PC-3 (cell line): Measurements from ENCODE around the gene ASTN2. TPM values are rescaled to one million over a fixed set of nuclear protein-coding genes. Genes with fewer than 3 reads are reported as not detected.

ENCODE experiments used
- ATAC-seq: fragments of 200-7000 bp; cut with Tn5 transposase; 2 replicates; pipeline ENCODE4 v1.9.1; 2020; ENCODE audit warnings: mild to moderate bottlenecking, moderate library complexity
- BruUV-seq: library from RNA; stranded (reverse); fragments of 400-500 nt; replicated peaks from 2 replicates; lab custom pipeline; 2021; lab: Mats Ljungman, UMichigan
- CTCF ChIA-PET: fragments of 300-600 bp; sonication (Branson Sonifier 250); formaldehyde crosslinking; loops from one replicate; lab custom pipeline; 2022; ENCODE audit warnings: antibody characterized with exemption; lab: Charles Lee
- POLR2A ChIA-PET: fragments of 300-600 bp; sonication (Branson Sonifier 250); formaldehyde crosslinking; loops from one replicate; lab custom pipeline; 2022; ENCODE audit warnings: antibody characterized with exemption; ENCODE audit not compliant: unreplicated experiment; lab: Charles Lee
- DNase-seq: peaks from one replicate; pipeline ENCODE4 v3.0.0-alpha.2; 2015
- H2AFZ ChIP-seq: fragments of 300-600 bp; sonication (generic); 2 replicates; pipeline ENCODE4 v1.6.0; 2016; ENCODE audit warnings: antibody characterized with exemption, low read length
- H3F3A ChIP-seq: fragments of 300-600 bp; sonication (generic); one replicate; pipeline ENCODE4 v1.6.0; 2017; ENCODE audit warnings: antibody characterized with exemption, low read length, control low read depth, mild to moderate bottlenecking; ENCODE audit not compliant: unreplicated experiment
- H3K27ac ChIP-seq: fragments of 300-600 bp; sonication (generic); 2 replicates; pipeline ENCODE4 v1.5.1; 2016; ENCODE audit warnings: mild to moderate bottlenecking, low read length
- H3K27me3 ChIP-seq: fragments of 300-600 bp; sonication (generic); 2 replicates; pipeline ENCODE4 v1.6.1; 2016; ENCODE audit warnings: low read length, mixed read lengths
- H3K36me3 ChIP-seq: fragments of 300-600 bp; sonication (generic); 2 replicates; pipeline ENCODE4 v1.6.1; 2016; ENCODE audit warnings: low read depth, mixed run types, low read length, mixed read lengths
- H3K4me1 ChIP-seq: fragments of 300-600 bp; sonication (generic); 2 replicates; pipeline ENCODE4 v1.5.1; 2016; ENCODE audit warnings: low read length; ENCODE audit not compliant: insufficient read depth
- H3K4me2 ChIP-seq: fragments of 300-600 bp; sonication (generic); 2 replicates; pipeline ENCODE4 v1.6.0; 2016; ENCODE audit warnings: low read length
- H3K4me3 ChIP-seq: fragments of 300-600 bp; sonication (generic); 2 replicates; pipeline ENCODE4 v1.5.1; 2016; ENCODE audit warnings: mild to moderate bottlenecking, low read length, mixed read lengths
- H3K79me2 ChIP-seq: fragments of 300-600 bp; sonication (generic); 2 replicates; pipeline ENCODE4 v1.6.1; 2017; ENCODE audit warnings: low read length, mixed read lengths
- H3K9ac ChIP-seq: fragments of 300-600 bp; sonication (generic); 2 replicates; pipeline ENCODE4 v1.6.0; 2016; ENCODE audit warnings: mild to moderate bottlenecking, low read length
- H3K9me2 ChIP-seq: fragments of 300-600 bp; sonication (generic); replicated peaks from 2 replicates; pipeline ENCODE4 v1.6.1; 2016; ENCODE audit warnings: mixed run types, low read length, mixed read lengths
- H3K9me3 ChIP-seq: fragments of 300-600 bp; sonication (generic); 2 replicates; pipeline ENCODE4 v1.6.1; 2016; ENCODE audit warnings: low read length, mixed read lengths
- H4K20me1 ChIP-seq: fragments of 300-600 bp; sonication (generic); 2 replicates; pipeline ENCODE4 v1.6.1; 2016; ENCODE audit warnings: low read length, mixed read lengths
- EZH2 ChIP-seq: fragments of 300-600 bp; sonication (generic); IDR thresholded peaks from one replicate; pipeline ENCODE4 v1.6.1; 2017; ENCODE audit warnings: antibody characterized with exemption, mild to moderate bottlenecking, low read length; ENCODE audit not compliant: unreplicated experiment
- EZH2phosphoT487 ChIP-seq: fragments of 300-600 bp; sonication (generic); IDR thresholded peaks from 2 replicates; pipeline ENCODE4 v1.6.1; 2018; ENCODE audit warnings: mild to moderate bottlenecking, antibody characterized with exemption, low read length, borderline replicate concordance
- intact Hi-C: fragments of 100-400 bp; cut with micrococcal nuclease; formaldehyde crosslinking; loops from 2 replicates; pipeline ENCODE4 v1.9.0; 2023
- total RNA-seq: library from RNA; depleted of rRNA; stranded (reverse); fragments of >200 nt; gene quantifications from 2 replicates; pipeline ENCODE4 v1.2.3, GENCODE V29; 2014
- TF ChIP-seq, protein P1 (sequence below): fragments of 300-600 bp; sonication (generic); conservative IDR thresholded peaks from 2 replicates; pipeline ENCODE4 v1.5.1; 2017; ENCODE audit warnings: antibody characterized with exemption, low read depth, mild to moderate bottlenecking, low read length

Gene ASTN2
- total RNA-seq, 1 experiment from 2014 or later, result 3.5 TPM

DNA sequence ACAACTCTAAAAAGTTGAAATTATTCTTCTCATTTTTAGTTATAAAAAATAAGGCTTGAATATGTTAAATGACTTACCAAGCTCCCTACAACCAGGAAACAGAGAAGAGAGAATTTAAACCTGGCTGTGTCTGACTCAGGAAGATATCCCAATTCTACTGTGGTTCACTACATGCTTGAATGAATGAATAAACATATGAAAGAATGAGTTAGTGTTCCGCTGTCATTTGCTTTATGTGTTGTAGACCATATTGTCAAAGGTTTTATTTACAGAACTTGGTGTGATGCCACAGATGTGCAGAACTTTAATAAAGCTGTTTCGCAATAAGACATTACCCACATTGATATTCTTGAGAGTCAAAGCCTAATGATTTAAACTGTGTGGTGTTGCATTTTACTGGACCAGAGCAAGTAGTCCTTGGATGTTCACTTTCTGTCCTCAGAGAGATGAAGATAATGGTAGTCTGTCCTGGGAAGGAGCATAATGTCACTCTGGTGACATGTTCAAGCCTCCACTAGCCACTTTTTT is 414.6 kb downstream of the ASTN2 start:
- H4K20me1 ChIP-seq, result no peaks in the 10 kb centered on the region
- H2AFZ ChIP-seq, result no peak overlapping the region
- ChIA-PET POLR2A (no interaction called here), CTCF (no interaction called here)
- no peaks in the 10 kb centered on the region for H3K27me3 ChIP-seq
- H3K36me3 ChIP-seq, result no peaks in the 10 kb centered on the region
- no peaks in the 10 kb centered on the region for H3F3A ChIP-seq
- H3K9me3 ChIP-seq, result no peaks in the 10 kb centered on the region
- no peaks in the 10 kb centered on the region for H3K79me2 ChIP-seq
- no TSS peak for BruUV-seq
- no peak for ATAC-seq
- H3K4me2 ChIP-seq, result no peak overlapping the region
- H3K9ac ChIP-seq, result no peak overlapping the region
- DNase-seq, result no peak
- no peaks in the 10 kb centered on the region for H3K4me1 ChIP-seq
- intact Hi-C loops, result no loop called here
- H3K4me3 ChIP-seq, result no peak overlapping the region
- no peak overlapping the region for H3K27ac ChIP-seq
- TF ChIP-seq EZH2phosphoT487 (no peak), EZH2 (no peak)
- TF ChIP-seq, protein P1, sequence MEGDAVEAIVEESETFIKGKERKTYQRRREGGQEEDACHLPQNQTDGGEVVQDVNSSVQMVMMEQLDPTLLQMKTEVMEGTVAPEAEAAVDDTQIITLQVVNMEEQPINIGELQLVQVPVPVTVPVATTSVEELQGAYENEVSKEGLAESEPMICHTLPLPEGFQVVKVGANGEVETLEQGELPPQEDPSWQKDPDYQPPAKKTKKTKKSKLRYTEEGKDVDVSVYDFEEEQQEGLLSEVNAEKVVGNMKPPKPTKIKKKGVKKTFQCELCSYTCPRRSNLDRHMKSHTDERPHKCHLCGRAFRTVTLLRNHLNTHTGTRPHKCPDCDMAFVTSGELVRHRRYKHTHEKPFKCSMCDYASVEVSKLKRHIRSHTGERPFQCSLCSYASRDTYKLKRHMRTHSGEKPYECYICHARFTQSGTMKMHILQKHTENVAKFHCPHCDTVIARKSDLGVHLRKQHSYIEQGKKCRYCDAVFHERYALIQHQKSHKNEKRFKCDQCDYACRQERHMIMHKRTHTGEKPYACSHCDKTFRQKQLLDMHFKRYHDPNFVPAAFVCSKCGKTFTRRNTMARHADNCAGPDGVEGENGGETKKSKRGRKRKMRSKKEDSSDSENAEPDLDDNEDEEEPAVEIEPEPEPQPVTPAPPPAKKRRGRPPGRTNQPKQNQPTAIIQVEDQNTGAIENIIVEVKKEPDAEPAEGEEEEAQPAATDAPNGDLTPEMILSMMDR, result no peak
- no peaks in the 10 kb centered on the region for H3K9me2 ChIP-seq

DNA sequence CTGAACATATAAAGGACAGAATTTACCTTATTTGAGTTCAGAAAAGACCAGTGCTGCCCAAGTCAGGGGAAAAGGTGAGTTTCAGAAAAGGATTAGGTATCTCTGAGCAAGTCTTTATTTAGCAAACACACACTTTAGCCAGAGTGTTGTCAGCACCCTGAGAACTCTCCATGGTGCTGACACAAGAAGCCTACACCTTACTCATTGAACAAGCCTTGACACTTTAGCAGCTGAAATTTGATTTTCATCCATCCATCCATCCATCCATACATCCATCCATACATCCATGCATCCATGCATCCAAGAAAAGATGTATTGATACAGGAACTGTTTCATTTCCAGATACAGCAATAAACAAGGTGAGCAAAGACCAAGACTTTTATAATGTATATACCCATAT is 416.6 kb downstream of the ASTN2 start:
- intact Hi-C loops, result no loop called here
- ChIA-PET CTCF (no interaction called here), POLR2A (no interaction called here)
- H3K36me3 ChIP-seq, result no peaks in the 10 kb centered on the region
- no TSS peak for BruUV-seq
- H3K4me1 ChIP-seq, result no peaks in the 10 kb centered on the region
- no peaks in the 10 kb centered on the region for H3K9me2 ChIP-seq
- H4K20me1 ChIP-seq, result no peaks in the 10 kb centered on the region
- H3K4me3 ChIP-seq, result no peak overlapping the region
- TF ChIP-seq EZH2phosphoT487 (no peak), EZH2 (no peak)
- TF ChIP-seq, protein P1, result no peak
- no peaks in the 10 kb centered on the region for H3F3A ChIP-seq
- H3K9me3 ChIP-seq, result no peaks in the 10 kb centered on the region
- DNase-seq (peak; percentile 22), ATAC-seq (no peak)
- H3K79me2 ChIP-seq, result no peaks in the 10 kb centered on the region
- H3K27ac ChIP-seq, result no peak overlapping the region
- no peak overlapping the region for H3K4me2 ChIP-seq
- no peak overlapping the region for H3K9ac ChIP-seq
- no peaks in the 10 kb centered on the region for H3K27me3 ChIP-seq
- H2AFZ ChIP-seq, result no peak overlapping the region

- BruUV-seq, result no TSS peak
- no peaks in the 10 kb centered on the region for H3K79me2 ChIP-seq
- no peak overlapping the region for H2AFZ ChIP-seq
- no peaks in the 10 kb centered on the region for H3K9me2 ChIP-seq
- H3K9me3 ChIP-seq, result no peaks in the 10 kb centered on the region
- H3K27ac ChIP-seq, result no peak overlapping the region
- CTCF ChIA-PET, result no interaction called here
- no peak for TF ChIP-seq EZH2
- TF ChIP-seq, protein P1, result no peak
- no peak for TF ChIP-seq EZH2phosphoT487
- intact Hi-C loops, result no loop called here
- POLR2A ChIA-PET, result no interaction called here
- H3K4me1 ChIP-seq, result no peaks in the 10 kb centered on the region
- no peak overlapping the region for H3K4me2 ChIP-seq
- H3K36me3 ChIP-seq, result no peaks in the 10 kb centered on the region
- H3F3A ChIP-seq, result no peaks in the 10 kb centered on the region
- ATAC-seq (no peak), DNase-seq (no peak)
- H3K9ac ChIP-seq, result no peak overlapping the region
- no peak overlapping the region for H3K4me3 ChIP-seq
- H3K27me3 ChIP-seq, result no peaks in the 10 kb centered on the region
- no peaks in the 10 kb centered on the region for H4K20me1 ChIP-seq
Observed at GRCh38 chr9:116992865-116993264, 422.0 kb downstream of the ASTN2 start.
